GM12872 (cell line): ENCODE results near the gene ABCA2.

Experiments
- TF ChIP-seq, protein P1 (sequence below): IDR thresholded peaks from 3 replicates; pipeline ENCODE4 v1.5.1; 2011; ENCODE audit warnings: low read depth, mild to moderate bottlenecking, low read length, moderate library complexity; ENCODE audit not compliant: insufficient read depth

ABCA2 gene

DNA sequence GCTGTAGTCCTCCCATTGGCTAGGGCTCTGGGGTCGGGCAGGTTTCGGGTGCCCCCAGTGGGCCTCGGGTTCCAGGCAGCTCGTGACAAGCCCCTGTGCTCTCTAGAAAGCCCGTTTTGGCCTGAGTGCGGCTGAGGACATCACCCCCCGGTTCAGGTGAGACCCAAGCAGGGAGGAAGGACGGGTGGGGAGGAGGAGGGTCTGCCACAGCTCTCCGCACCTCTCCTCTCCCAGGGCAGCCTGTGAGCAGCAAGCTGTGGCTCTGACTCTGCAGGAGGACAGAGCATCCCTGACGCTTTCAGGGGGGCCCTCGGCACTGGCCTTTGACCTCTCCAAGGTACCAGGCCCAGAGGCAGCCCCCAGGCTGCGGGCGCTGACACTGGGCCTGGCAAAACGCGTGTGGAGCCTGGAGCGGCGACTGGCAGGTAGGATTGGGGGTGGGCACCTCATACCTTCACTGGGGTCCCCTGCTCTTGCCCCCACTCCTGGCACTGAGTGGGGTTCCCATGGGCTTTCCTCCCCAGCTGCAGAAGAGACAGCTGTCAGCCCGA, 35.1 kb downstream of the ABCA2 start:
- TF ChIP-seq, protein P1, sequence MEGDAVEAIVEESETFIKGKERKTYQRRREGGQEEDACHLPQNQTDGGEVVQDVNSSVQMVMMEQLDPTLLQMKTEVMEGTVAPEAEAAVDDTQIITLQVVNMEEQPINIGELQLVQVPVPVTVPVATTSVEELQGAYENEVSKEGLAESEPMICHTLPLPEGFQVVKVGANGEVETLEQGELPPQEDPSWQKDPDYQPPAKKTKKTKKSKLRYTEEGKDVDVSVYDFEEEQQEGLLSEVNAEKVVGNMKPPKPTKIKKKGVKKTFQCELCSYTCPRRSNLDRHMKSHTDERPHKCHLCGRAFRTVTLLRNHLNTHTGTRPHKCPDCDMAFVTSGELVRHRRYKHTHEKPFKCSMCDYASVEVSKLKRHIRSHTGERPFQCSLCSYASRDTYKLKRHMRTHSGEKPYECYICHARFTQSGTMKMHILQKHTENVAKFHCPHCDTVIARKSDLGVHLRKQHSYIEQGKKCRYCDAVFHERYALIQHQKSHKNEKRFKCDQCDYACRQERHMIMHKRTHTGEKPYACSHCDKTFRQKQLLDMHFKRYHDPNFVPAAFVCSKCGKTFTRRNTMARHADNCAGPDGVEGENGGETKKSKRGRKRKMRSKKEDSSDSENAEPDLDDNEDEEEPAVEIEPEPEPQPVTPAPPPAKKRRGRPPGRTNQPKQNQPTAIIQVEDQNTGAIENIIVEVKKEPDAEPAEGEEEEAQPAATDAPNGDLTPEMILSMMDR: no peak; the same call in 2 of the 3 replicates

- TF ChIP-seq, protein P1: no peak
Observed at GRCh38 chr9:136991993-136992818, 35.8 kb downstream of the ABCA2 start, which contains the start of gene PAXX. Gene PAXX (plus strand): TSS chr9:136992422. CDS start chr9:136992444, 22 bp downstream.

- TF ChIP-seq, protein P1: no peak
Observed at GRCh38 chr9:136990242-136990911, 37.7 kb downstream of the ABCA2 start.

DNA sequence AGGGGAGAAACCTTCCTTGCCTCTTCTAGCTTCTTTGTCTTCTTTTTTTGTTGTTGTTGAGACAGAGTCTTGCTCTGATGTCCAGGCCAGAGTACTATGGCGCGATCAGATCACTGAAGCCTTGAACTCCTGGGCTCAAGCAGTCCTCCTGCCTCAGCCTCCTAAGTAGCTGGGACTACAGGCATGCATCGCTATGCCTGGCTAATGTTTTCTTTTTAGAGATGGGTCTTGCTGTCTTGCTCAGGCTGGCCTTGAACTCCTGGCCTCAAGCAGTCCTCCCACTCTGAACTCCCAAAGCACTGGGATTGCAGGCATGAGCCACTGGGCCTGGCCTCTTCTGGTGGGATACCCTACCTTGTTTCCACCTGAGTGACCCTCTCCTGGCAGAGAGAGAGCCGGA, 39.2 kb downstream of the ABCA2 start:
- TF ChIP-seq, protein P1: no peak

DNA sequence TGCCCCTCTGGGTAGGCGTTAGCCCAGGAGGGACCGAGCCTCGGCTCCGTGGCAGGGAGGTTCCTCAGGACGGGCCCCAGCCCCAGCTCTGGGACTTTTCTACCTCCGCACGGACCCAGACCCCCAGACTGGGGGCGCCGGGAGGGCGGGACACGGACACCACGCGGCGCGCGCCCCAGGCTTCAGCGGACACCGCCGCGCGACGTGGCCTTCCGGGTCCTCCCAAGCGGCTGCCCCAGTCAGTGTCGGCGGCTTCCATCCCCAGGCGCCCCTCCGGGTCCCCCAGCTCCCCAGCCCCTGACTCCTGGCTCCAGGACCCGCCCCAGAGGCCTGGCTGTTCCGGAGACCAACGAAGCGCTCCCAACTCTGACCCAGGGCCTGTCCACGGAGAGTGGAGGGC, 42.2 kb downstream of the ABCA2 start:
- TF ChIP-seq, protein P1: no peak

DNA sequence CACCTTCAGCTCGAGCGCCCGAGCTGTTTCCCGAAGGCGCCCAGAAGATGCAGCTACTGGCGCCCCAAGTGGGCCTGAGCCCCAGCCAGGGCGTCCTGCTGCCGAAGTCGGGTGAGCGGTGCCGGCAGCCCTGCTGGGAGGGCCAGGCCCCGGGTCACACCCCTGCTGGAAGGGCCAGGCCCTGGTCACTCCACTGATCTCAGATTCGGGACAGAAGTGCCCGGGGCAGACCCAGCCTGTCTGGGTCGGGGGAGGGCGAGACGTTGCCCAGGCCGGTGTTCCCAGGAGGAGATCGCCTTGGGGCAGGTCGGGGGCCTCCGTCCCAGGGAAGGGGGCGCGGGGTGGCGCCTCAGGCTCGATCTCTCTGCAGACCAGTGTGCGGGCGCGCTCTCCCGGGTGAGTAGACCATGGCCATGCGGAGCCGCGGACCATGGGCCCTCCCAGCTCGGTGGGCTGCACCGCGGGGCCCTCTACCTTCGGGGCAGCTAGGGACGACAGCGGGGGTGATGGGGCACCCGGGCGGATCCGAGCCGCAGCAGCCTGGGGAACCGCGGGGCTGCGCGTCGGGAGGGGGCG, 42.9 kb downstream of the ABCA2 start:
- TF ChIP-seq, protein P1: no peak

- TF ChIP-seq, protein P1: no peak
Observed at GRCh38 chr9:136984464-136985026, 43.5 kb downstream of the ABCA2 start.
